ENCODE measurements around the gene EMC9. TPM values are rescaled to one million over a fixed set of nuclear protein-coding genes. Genes with fewer than 3 reads are reported as not detected.

The EMC9 gene
- polyA plus RNA-seq, 2 of the 4 experiments (the other 2 are of a cell fraction) = 21.5 to 48.5 TPM

GRCh38 chr14:24110523-24110922 is 30.9 kb downstream of the EMC9 start:
- no peak overlapping the region for H3K4me2 ChIP-seq
- CTCF ChIA-PET = interaction anchor here (0.9 to 13.3 kb wide), 9 partner anchors 15 to 51 kb away, joined by 3 to 244 read pairs (median 4); partner anchors contain the start of genes IRF9, PCK2 and RNF31
- no peaks in the 10 kb centered on the region for H3K9me3 ChIP-seq
- ATAC-seq (no peak), DNase-seq (ENCODE audit: low read depth in 1 of 2, low spot score in 1 of 2) (no peak), FAIRE-seq (no peak)
- POLR2A ChIA-PET = interaction anchor here (6.1 kb wide), 1 partner anchor 17 kb away, joined by 38 read pairs; the partner anchor contains the start of gene PCK2
- H3K4me1 ChIP-seq = peaks cover 10% of the 10 kb centered on the region; the same call in 1 of the 3 replicates
- no peak overlapping the region for H3K27ac ChIP-seq
- 67% methylated on average over 1 of the region's 1 CpG for WGBS (ENCODE audit: missing lambda C conversion rate)
- no peak overlapping the region for H3K4me3 ChIP-seq
- TF ChIP-seq ESRRA (IDR thresholded peaks at IDR 0.05; ENCODE audit: borderline replicate concordance, low read length) (no peak), E2F6 (IDR thresholded peaks at IDR 0.05; ENCODE audit: borderline replicate concordance, low read depth) (no peak), PHF8 (IDR thresholded peaks at IDR 0.05; ENCODE audit: borderline replicate concordance, low read depth) (no peak), MAX (IDR thresholded peaks at IDR 0.05) (no peak), HEYL (CRISPR knock-in tag; IDR thresholded peaks at IDR 0.05) (no peak), EP300 (IDR thresholded peaks at IDR 0.05) (no peak), MAZ (IDR thresholded peaks at IDR 0.05; ENCODE audit: borderline replicate concordance, low read depth, low read length) (no peak), HDAC2 (IDR thresholded peaks at IDR 0.05) (no peak), RARB (CRISPR knock-in tag; IDR thresholded peaks at IDR 0.05) (no peak), REST (IDR thresholded peaks at IDR 0.05) (no peak), JUNB (IDR thresholded peaks at IDR 0.05) (no peak), SMC3 (IDR thresholded peaks at IDR 0.05) (no peak), BHLHE40 (IDR thresholded peaks at IDR 0.05; ENCODE audit: low read depth, low read length) (no peak), HES2 (IDR thresholded peaks at IDR 0.05) (no peak), FOXS1 (CRISPR knock-in tag; IDR thresholded peaks at IDR 0.05) (no peak), TP53 (CRISPR knock-in tag; IDR thresholded peaks at IDR 0.05) (no peak), KDM5A (IDR thresholded peaks at IDR 0.05) (no peak), CBX2 (IDR thresholded peaks at IDR 0.05; ENCODE audit: borderline replicate concordance, low read depth) (no peak)

GRCh38 chr14:24110060-24110459 is 31.3 kb downstream of the EMC9 start:
- TF ChIP-seq PBX3 (IDR thresholded peaks at IDR 0.05) (no peak), HES2 (IDR thresholded peaks at IDR 0.05) (no peak), MAFK (IDR thresholded peaks at IDR 0.05; ENCODE audit: partially characterized antibody) (no peak), MAX (IDR thresholded peaks at IDR 0.05) (no peak), CBX2 (IDR thresholded peaks at IDR 0.05; ENCODE audit: borderline replicate concordance, low read depth) (no peak), HDAC2 (IDR thresholded peaks at IDR 0.05) (no peak), CTCF (IDR thresholded peaks at IDR 0.05) (no peak), CEBPB (IDR thresholded peaks at IDR 0.05) (no peak), EHMT2 (IDR thresholded peaks at IDR 0.05; ENCODE audit: low read depth) (no peak), FOSL2 (IDR thresholded peaks at IDR 0.05) (no peak), FOSL2 (CRISPR knock-in tag; IDR thresholded peaks at IDR 0.05) (no peak), TFCP2L1 (CRISPR knock-in tag; IDR thresholded peaks at IDR 0.05) (no peak), RARB (CRISPR knock-in tag; IDR thresholded peaks at IDR 0.05) (no peak)
- no peak overlapping the region for H3K27ac ChIP-seq
- FAIRE-seq = no peak
- no peaks in the 10 kb centered on the region for H3K9me3 ChIP-seq
- 80% methylated on average over 9 of the region's 9 CpGs for WGBS (ENCODE audit: missing lambda C conversion rate)
- ChIA-PET CTCF (interaction anchor here (0.6 to 13.3 kb wide), 18 partner anchors 8 to 181 kb away, joined by 3 to 244 read pairs (median 6); partner anchors contain the start of genes IRF9, PCK2 and RNF31), POLR2A (interaction anchor here (1.9 to 6.1 kb wide), 2 partner anchors 16 to 29 kb away, joined by 6 to 38 read pairs; partner anchors contain the start of gene PCK2)
- peaks cover 9% of the 10 kb centered on the region; the same call in 1 of the 3 replicates for H3K4me1 ChIP-seq
- no peak for ATAC-seq
- H3K4me2 ChIP-seq = no peak overlapping the region
- DNase-seq (ENCODE audit: low read depth in 1 of 2, low spot score in 1 of 2) = no peak
- H3K4me3 ChIP-seq = no peak overlapping the region

Measured in A549 (cell line).